NCI-H2227 (cell line): Measurements from ENCODE around the gene FN1.
"Not testable (repeated sequence)": the region's sequence is repeated elsewhere in the genome, so short reads cannot be mapped to it uniquely, and the experiment has no call there.

Experiments
- DNase-seq: peaks from one replicate; lab custom pipeline; 2025; ENCODE audit not compliant: unreplicated experiment; lab: John Stamatoyannopoulos, UW

The FN1 gene

GRCh38 chr2:215368493-215368809 is 67.4 kb downstream of the FN1 start:
- no peak for DNase-seq

- DNase-seq = no peak
These were observed 68.0 kb downstream of the FN1 start for GRCh38 chr2:215367662-215368492.

GRCh38 chr2:215366440-215367032 is 69.3 kb downstream of the FN1 start:
- DNase-seq = no peak

GRCh38 chr2:215365184-215365658 is 70.6 kb downstream of the FN1 start:
- DNase-seq = no peak

GRCh38 chr2:215364157-215365155 is 71.4 kb downstream of the FN1 start:
- peak; percentile 7 for DNase-seq

- DNase-seq = no peak
These were observed 72.3 kb downstream of the FN1 start for GRCh38 chr2:215363461-215364156.

GRCh38 chr2:215363039-215363438 is 72.8 kb downstream of the FN1 start:
- no peak for DNase-seq

GRCh38 chr2:215362562-215362904 is 73.3 kb downstream of the FN1 start:
- DNase-seq = no peak

GRCh38 chr2:215361876-215362561 is 73.8 kb downstream of the FN1 start:
- no peak for DNase-seq

GRCh38 chr2:215361211-215361875 is 74.5 kb downstream of the FN1 start:
- no peak for DNase-seq

GRCh38 chr2:215360596-215360995 is 75.3 kb downstream of the FN1 start:
- no peak for DNase-seq

GRCh38 chr2:215360059-215360458 is 75.8 kb downstream of the FN1 start:
- not testable (repeated sequence) for DNase-seq

GRCh38 chr2:215359576-215359922 is 76.3 kb downstream of the FN1 start:
- DNase-seq = no peak

GRCh38 chr2:215358891-215359575 is 76.8 kb downstream of the FN1 start:
- DNase-seq = no peak

- DNase-seq = no peak
These were observed 77.5 kb downstream of the FN1 start for GRCh38 chr2:215358312-215358845.

- no peak for DNase-seq
These were observed 78.2 kb downstream of the FN1 start for GRCh38 chr2:215357660-215358059.

GRCh38 chr2:215356948-215357461 is 78.9 kb downstream of the FN1 start:
- no peak for DNase-seq

- DNase-seq = no peak
These were observed 79.4 kb downstream of the FN1 start for GRCh38 chr2:215356334-215356947.
